ENCODE results near the gene RNF130.

DNA sequence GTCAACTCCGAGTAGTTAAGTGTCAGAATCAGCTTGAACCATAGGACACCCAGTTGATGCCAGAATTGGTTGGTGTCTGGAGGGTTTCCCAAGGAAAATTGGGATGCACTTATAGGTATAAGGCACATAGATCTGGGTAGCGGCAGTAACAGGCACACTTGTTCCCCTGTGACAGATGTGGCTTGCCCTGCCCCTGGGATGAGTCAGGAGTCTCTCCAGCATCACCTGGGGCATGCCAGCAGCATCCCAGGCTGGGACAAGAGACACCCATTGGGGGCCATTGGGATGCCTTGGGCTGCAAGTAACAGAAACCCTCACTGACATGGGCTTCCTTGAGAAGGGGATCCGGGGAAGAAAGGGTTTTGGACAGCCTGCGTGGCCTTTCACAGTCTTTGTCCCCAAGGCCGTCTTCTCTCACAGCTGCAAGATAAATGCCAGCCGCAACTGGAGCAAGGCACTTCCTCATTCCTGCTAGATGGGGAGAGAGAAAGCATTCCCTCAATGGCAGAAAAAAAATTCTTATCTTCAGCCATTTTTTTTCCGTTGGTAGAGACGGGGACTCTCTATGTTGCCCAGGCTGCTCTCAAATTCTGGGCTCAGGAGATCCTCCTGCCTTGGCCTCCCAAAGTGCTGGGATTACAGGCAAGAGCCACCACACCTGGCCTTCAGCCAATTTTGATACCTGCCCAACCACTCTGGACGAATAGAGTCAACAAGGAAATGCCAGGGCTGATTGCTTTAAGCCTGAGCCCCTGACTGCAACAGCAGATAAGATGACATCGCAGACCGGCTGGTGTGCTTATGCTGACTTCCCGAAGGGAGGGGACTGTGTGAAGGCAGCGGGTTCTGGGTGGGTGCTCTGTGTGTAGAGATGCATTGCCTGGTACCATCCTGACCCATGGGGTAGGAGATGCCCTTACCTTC lies 13.3 kb upstream of the RNF130 start:
- no peak for TF ChIP-seq RAD21 (CRISPR knock-in tag; conservative IDR thresholded peaks at IDR 0.05 in 1 of 2, IDR thresholded peaks at IDR 0.05 in 1 of 2)
- TF ChIP-seq KAT8 (IDR thresholded peaks at IDR 0.05; ENCODE audit: low read depth): no peak
- TF ChIP-seq, protein P1, sequence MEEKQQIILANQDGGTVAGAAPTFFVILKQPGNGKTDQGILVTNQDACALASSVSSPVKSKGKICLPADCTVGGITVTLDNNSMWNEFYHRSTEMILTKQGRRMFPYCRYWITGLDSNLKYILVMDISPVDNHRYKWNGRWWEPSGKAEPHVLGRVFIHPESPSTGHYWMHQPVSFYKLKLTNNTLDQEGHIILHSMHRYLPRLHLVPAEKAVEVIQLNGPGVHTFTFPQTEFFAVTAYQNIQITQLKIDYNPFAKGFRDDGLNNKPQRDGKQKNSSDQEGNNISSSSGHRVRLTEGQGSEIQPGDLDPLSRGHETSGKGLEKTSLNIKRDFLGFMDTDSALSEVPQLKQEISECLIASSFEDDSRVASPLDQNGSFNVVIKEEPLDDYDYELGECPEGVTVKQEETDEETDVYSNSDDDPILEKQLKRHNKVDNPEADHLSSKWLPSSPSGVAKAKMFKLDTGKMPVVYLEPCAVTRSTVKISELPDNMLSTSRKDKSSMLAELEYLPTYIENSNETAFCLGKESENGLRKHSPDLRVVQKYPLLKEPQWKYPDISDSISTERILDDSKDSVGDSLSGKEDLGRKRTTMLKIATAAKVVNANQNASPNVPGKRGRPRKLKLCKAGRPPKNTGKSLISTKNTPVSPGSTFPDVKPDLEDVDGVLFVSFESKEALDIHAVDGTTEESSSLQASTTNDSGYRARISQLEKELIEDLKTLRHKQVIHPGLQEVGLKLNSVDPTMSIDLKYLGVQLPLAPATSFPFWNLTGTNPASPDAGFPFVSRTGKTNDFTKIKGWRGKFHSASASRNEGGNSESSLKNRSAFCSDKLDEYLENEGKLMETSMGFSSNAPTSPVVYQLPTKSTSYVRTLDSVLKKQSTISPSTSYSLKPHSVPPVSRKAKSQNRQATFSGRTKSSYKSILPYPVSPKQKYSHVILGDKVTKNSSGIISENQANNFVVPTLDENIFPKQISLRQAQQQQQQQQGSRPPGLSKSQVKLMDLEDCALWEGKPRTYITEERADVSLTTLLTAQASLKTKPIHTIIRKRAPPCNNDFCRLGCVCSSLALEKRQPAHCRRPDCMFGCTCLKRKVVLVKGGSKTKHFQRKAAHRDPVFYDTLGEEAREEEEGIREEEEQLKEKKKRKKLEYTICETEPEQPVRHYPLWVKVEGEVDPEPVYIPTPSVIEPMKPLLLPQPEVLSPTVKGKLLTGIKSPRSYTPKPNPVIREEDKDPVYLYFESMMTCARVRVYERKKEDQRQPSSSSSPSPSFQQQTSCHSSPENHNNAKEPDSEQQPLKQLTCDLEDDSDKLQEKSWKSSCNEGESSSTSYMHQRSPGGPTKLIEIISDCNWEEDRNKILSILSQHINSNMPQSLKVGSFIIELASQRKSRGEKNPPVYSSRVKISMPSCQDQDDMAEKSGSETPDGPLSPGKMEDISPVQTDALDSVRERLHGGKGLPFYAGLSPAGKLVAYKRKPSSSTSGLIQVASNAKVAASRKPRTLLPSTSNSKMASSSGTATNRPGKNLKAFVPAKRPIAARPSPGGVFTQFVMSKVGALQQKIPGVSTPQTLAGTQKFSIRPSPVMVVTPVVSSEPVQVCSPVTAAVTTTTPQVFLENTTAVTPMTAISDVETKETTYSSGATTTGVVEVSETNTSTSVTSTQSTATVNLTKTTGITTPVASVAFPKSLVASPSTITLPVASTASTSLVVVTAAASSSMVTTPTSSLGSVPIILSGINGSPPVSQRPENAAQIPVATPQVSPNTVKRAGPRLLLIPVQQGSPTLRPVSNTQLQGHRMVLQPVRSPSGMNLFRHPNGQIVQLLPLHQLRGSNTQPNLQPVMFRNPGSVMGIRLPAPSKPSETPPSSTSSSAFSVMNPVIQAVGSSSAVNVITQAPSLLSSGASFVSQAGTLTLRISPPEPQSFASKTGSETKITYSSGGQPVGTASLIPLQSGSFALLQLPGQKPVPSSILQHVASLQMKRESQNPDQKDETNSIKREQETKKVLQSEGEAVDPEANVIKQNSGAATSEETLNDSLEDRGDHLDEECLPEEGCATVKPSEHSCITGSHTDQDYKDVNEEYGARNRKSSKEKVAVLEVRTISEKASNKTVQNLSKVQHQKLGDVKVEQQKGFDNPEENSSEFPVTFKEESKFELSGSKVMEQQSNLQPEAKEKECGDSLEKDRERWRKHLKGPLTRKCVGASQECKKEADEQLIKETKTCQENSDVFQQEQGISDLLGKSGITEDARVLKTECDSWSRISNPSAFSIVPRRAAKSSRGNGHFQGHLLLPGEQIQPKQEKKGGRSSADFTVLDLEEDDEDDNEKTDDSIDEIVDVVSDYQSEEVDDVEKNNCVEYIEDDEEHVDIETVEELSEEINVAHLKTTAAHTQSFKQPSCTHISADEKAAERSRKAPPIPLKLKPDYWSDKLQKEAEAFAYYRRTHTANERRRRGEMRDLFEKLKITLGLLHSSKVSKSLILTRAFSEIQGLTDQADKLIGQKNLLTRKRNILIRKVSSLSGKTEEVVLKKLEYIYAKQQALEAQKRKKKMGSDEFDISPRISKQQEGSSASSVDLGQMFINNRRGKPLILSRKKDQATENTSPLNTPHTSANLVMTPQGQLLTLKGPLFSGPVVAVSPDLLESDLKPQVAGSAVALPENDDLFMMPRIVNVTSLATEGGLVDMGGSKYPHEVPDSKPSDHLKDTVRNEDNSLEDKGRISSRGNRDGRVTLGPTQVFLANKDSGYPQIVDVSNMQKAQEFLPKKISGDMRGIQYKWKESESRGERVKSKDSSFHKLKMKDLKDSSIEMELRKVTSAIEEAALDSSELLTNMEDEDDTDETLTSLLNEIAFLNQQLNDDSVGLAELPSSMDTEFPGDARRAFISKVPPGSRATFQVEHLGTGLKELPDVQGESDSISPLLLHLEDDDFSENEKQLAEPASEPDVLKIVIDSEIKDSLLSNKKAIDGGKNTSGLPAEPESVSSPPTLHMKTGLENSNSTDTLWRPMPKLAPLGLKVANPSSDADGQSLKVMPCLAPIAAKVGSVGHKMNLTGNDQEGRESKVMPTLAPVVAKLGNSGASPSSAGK (IDR thresholded peaks at IDR 0.05): no peak
- TF ChIP-seq, protein P2, sequence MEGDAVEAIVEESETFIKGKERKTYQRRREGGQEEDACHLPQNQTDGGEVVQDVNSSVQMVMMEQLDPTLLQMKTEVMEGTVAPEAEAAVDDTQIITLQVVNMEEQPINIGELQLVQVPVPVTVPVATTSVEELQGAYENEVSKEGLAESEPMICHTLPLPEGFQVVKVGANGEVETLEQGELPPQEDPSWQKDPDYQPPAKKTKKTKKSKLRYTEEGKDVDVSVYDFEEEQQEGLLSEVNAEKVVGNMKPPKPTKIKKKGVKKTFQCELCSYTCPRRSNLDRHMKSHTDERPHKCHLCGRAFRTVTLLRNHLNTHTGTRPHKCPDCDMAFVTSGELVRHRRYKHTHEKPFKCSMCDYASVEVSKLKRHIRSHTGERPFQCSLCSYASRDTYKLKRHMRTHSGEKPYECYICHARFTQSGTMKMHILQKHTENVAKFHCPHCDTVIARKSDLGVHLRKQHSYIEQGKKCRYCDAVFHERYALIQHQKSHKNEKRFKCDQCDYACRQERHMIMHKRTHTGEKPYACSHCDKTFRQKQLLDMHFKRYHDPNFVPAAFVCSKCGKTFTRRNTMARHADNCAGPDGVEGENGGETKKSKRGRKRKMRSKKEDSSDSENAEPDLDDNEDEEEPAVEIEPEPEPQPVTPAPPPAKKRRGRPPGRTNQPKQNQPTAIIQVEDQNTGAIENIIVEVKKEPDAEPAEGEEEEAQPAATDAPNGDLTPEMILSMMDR (IDR thresholded peaks at IDR 0.05 in 2 of 3, conservative IDR thresholded peaks at IDR 0.05 in 1 of 3; ENCODE audit: insufficient read depth in 2 of 3, low read depth in 1 of 3, low read length in 3 of 3): no peak
- TF ChIP-seq, protein P3, sequence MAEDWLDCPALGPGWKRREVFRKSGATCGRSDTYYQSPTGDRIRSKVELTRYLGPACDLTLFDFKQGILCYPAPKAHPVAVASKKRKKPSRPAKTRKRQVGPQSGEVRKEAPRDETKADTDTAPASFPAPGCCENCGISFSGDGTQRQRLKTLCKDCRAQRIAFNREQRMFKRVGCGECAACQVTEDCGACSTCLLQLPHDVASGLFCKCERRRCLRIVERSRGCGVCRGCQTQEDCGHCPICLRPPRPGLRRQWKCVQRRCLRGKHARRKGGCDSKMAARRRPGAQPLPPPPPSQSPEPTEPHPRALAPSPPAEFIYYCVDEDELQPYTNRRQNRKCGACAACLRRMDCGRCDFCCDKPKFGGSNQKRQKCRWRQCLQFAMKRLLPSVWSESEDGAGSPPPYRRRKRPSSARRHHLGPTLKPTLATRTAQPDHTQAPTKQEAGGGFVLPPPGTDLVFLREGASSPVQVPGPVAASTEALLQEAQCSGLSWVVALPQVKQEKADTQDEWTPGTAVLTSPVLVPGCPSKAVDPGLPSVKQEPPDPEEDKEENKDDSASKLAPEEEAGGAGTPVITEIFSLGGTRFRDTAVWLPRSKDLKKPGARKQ (CRISPR knock-in tag; IDR thresholded peaks at IDR 0.05): no peak
- no peak for TF ChIP-seq SREBF1 (IDR thresholded peaks at IDR 0.05; ENCODE audit: borderline replicate concordance, low read depth, low read length)
- no peak for TF ChIP-seq MAFK (IDR thresholded peaks at IDR 0.05; ENCODE audit: low read length)
- peak; percentile 35 for TF ChIP-seq NFIX (CRISPR knock-in tag; IDR thresholded peaks at IDR 0.05; ENCODE audit: low read depth)
